Stimulated activated CD4-positive, alpha-beta T cell treated with anti-CD3 and anti-CD28 coated beads, TNF-alpha, amount 100 ng/mL, for 1 hour (primary cell): ENCODE data around the gene DLK1.

Experiments
- DNase-seq, 3 donors: peaks; one replicate each; pipeline ENCODE4 v3.0.0-alpha.2; 2020; ENCODE audit warnings: low read depth in 3 of 3, low spot score in 1 of 3

The DLK1 gene

GRCh38 chr14:100775351-100775830, 48.7 kb downstream of the DLK1 start:
- no peak for DNase-seq

DNA sequence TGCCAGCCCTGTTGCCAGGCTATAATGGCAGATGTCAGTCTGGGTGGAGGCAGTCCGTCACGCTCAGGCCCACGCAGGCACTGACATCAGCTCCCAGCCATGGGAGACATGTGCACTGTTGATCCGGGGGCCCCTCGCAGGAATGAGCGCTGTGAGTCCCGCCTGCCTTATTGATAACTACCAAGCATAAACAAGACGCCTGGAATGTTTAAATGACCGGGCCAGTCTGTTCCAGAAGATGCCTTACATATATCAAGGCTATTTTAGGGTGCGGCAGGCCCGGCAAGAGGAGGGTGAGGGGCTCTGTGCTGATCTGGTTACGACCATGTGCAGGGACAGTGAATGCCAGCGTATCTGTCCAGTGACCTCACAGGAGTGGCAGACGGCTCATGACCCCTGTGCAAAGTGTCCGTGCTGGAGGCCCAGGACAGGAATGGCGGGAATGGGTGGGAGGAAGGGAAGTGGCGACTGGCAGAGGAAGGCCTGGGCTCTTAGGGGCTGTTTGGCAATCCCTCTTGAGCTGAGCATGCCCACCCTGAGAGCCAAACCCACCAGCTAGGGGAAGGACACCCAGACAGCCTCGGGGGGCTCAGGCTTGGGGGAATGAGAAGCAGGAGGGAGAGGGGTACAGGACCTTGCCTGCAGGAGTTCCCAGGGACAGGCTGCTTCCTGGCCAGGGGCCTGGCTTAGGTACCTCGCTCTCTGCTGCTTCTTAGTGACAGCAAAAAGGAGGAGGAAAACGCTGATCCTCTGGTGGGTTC, 49.3 kb downstream of the DLK1 start:
- no peak for DNase-seq

DNA sequence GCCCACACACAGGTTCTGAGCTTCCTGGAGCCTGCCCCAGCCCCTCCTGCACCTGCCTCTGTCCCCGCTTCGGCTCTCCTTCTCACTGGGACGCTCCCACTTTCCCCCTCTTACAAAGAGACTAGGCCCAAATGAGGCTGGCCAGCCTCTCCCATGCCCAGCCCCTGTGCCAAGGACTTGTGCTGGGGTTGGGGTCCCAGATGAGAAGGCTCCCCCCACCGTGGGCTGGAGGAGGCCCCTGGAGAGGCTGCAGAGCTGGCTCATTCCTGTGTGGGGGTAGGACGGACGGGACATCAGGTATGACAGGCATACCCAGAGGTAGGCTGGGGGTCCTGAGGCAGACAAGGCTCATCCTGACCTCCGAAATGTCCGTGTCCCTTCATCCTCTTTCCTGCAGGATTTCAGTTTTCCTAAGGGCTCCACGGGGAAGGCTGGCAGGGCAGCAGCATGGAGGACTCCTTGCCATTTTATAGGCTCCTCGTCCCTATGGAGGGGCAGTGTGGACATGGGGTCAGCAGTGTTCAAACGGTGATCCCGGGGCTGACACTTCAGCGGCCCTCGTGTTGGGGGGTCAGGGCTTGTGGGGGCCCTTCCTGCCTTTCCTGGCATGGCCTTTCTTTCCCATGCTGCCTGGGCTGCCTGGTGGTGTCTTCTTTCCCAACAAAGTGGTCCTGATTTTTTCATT, 50.1 kb downstream of the DLK1 start:
- no peak for DNase-seq

DNA sequence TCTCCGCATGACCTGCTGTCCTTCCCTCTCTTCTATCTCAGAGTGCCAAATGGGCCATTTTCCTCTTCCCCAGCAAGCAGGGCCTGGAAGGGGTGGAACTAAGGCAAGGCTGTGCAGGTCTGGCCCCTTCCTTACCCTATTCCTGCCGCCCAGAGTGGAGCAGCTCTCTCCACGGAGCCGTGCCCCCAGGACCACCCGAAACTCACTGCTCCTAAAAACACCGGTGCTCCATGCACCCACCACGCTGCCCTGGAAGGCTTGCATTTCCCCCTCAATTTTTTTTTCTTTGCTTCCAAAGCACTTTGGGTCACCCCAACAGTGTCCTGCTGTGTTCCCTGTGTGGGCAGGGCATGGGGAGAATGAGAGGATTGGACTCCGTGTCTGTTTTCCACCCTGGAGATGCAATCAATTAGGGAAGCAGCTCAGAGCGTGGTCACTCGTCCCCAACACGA, 50.7 kb downstream of the DLK1 start:
- no peak for DNase-seq

DNA sequence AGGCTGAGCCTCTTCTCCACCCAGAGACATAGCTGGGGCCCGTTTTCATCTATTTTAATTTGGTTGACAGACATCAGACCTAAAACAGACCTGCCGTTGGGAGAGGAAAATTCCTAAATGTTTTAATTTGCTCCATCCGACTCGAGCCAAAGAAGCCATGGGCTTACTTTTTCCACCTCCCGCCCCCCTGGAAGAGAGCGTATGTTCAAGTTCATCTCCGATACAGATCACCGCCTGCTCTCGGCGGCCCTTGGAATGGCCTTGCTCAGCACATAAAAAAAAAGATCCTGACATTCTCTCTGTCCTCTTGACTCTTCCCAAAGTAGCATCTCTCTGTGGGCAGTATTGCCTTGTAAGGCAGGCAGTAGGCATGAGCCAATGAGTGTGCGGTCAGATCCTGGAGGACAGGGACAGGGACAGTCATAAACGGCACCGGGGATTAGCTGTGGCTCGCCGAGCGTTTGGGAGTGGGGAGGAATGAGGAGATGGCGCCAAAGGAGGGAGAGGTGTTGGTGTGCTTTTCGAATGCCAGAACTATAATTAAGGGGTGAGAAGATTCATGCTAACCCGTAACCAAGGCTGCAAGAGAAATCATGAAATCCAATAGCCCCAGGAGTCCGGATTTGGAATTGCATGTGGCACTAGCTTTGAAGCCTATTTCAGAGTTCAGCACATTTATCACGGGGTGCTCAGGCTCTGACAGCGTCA, 51.3 kb downstream of the DLK1 start:
- DNase-seq, result no peak

GRCh38 chr14:100778526-100778882, 51.8 kb downstream of the DLK1 start:
- DNase-seq, result no peak

DNA sequence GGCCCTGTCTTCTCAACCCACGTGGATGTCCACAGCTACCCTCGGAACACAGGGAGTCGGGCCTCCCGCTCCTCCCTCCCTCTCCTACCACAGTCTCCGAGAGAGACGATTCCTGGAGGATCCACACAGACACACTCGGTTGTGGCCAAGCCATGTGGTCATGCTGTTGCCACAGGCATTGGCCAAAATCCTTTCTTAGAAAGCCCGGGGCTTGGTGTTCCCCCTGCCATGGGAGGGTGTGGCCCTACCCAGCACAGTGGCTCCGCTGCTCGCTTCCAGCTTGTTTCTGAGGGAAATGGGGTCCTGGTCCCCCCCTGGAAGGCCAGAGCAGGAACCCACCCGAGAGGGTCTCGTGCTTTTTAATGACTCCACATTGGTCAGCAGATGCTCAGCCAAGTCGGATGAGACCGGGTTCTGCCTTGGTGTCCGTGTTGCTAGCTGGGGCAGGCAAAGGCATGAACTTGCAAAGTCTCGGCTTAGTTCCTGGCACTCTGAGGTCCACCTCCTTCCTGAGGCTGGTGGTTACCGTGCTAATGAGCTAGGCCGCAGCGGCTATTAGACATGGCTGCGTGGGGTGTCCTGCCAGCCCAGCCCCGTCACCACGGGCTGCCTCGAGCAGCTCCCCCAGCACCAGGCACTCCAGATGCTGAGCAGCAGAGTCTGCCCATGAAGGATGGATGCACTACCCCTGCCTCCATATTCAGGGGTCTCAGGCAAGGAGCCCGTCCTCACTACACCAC, 52.4 kb downstream of the DLK1 start:
- no peak for DNase-seq

- no peak for DNase-seq
Observed at GRCh38 chr14:100779691-100780080, 53.0 kb downstream of the DLK1 start.

GRCh38 chr14:100780246-100780645, 53.6 kb downstream of the DLK1 start:
- no peak for DNase-seq

DNA sequence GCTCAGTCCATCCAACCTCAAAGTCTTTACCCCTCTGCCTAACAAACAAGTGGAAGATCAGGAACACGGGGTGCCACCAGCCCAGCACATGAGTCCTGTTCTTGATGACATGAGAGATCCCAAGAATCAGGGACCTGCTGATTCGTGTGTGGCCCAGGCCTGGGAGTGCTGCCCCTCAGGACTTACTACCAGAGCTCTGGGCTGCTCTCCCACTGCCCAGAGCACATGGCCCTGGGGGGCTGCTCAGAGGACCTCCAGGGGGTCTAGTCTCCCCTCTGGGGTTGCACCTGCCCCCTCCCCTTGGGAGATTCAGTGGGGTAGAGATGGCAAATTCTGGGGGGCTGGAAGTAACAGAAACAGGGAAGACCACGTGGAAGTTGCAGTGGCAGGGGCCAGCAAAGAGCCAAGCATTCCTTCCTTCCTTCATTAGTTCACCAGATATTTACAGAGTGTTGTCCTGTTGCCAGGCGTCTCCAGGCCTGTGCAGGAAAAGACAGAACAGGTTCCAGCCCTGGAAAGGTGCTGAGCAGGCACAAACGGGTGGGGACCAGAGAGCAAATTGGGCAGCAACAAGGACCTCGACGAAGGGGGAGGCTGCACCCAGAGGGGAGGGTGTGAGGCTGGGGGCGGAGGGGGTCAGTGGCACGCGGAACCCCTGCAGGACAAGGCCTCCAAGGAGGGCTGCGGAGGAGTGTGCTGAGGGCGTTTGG, 54.1 kb downstream of the DLK1 start:
- DNase-seq, result no peak

- no peak for DNase-seq
Observed at GRCh38 chr14:100781952-100782351, 55.3 kb downstream of the DLK1 start.

DNA sequence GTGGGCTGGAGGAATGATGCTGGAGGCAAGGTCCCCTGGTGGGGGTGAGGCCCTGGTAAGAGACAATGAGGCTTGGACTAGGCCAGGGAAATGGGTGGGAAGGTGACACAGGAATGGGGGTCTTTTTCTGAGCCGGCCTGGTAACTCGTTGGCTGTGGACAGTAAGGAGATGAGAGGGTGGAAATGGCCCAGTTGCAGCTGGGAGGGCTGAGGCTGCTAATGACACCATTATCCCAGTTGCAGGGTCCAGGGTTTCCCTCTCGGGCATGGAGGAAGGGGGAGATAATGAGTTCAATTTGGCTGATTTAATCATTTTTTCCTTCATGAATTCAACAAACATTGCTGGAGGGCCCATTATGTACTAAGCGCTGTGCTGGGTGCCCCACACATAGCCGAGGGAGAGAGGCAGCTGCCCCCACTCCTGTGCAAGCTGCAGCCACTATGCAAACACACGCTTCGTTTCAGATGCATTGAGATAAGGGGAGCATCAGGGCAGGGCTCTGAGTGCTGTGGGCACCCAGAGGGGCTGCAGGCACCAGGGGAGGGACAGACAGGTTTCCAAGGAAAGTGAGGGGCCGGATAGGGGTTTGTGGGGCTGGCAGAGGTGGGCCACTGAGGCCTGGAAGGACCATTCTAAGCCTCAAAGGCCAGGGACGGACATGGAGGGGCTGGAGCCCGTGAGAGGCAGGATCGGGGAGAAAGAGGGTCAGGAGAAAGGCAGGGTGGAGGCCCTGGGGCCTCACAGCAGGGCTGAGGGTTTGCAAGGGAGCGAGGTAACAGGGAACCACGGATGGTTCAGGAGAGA, 56.0 kb downstream of the DLK1 start:
- no peak for DNase-seq

GRCh38 chr14:100783630-100784370, 57.1 kb downstream of the DLK1 start:
- DNase-seq, result no peak

DNA sequence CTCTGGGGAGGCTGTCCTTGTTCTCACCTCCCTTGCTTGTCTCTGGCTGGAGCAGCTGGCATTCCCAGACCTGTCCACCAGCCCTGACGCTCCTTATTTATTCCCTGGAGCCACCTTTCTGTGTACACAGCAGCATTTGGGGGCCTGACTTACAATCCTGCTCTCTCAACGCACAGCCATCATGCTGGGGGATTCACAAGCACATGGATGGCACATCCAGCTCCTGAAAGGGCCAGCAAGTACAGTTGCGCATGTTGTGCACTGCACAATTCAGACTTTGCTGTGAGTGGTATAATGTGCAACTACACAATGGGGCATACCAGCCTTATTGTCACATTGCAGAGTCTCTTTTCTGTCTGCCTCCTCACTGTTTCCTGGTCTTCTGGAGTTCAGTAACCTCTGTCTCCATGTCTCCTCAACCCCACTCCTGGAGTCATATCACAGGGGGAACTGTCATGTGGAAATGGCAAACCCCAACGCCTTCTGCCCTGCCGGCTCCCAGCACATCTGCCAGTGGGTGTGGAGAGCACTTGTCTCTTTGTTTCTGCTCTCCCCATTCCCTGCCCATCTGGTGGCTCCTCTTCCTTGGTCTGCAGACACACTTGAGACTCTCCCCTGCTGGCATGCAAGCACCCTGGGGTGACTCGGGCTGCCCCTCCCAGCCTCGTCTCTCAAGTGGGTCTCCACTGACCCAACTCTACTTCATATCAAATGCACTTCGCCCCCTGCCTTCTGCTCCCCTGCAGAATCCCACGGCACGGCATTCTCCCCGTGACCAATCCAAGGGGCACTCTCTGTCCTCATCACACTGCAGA, 58.0 kb downstream of the DLK1 start:
- no peak for DNase-seq

DNA sequence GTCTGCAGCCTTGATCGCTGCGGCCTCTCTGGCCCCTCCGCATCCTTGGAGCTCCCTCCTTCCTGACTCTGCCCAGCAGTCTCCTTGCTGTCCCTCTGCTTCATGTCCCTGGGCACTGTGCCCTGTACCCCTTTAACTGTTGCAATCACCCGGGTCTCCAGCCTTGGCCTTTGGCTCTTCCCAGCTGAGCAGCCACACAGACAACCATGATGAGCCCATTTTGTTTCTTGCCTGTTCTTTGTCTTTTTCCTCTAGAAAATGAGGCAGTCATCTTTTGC, 58.6 kb downstream of the DLK1 start:
- no peak for DNase-seq

DNA sequence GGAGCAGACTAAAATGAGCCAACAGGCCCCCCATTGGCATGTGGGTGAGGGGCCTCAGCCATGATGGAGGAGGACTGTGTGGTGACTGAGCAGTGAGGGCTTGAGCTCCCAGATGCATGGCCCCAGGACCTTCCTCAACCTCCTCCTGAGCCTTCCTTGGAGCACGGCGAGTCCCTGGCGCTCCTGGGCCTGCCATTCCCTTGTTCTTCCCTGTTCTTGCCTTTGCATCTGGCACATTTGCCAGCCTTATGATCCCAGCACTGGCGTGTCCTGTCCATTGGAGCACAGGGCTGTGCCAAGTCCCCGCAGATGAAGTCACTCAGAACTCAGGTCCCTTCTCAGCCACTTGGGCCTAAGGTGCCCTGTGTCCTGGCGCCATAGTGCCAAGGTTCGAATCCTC, 58.9 kb downstream of the DLK1 start:
- DNase-seq, result no peak

- DNase-seq, result no peak
Observed at GRCh38 chr14:100786131-100786530, 59.4 kb downstream of the DLK1 start.

DNA sequence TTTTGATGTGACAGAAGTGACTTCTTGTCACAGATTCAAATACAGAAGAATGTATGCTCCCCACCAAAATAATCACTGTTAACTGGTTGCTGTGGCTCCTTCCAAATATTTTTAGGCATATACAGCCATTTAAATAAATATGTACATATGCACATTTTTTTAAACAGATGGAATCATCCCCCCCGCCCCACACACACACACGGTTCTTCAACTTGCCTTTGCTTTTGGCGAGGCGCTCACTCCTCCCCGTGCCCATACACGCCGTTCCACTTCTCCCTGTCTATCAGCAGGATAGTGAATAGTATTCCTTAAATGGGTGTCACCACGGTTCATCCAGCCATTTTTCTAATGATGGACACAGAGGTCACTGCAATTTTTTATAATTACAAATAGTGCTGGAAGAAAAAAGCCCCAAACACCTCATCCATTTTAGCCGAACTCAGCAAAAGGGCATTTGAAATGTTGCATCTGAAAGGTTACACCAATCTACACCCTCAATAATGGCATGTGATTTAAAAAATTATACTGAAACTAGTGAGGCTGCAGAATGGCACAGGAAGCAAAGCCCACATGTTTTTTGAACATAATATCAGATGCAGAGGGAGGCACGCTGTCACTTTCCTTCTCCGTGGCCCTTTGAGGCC, 60.0 kb downstream of the DLK1 start:
- no peak for DNase-seq
